Measurements from ENCODE around the gene APOL1. TPM values are rescaled to one million over a fixed set of nuclear protein-coding genes. Genes with fewer than 3 reads are reported as not detected.

Gene APOL1
- total and polyA plus RNA-seq, 2 donors (not counting 1 experiment from before 2014, with no cell fraction given) = 40.0 to 80.3 TPM

DNA sequence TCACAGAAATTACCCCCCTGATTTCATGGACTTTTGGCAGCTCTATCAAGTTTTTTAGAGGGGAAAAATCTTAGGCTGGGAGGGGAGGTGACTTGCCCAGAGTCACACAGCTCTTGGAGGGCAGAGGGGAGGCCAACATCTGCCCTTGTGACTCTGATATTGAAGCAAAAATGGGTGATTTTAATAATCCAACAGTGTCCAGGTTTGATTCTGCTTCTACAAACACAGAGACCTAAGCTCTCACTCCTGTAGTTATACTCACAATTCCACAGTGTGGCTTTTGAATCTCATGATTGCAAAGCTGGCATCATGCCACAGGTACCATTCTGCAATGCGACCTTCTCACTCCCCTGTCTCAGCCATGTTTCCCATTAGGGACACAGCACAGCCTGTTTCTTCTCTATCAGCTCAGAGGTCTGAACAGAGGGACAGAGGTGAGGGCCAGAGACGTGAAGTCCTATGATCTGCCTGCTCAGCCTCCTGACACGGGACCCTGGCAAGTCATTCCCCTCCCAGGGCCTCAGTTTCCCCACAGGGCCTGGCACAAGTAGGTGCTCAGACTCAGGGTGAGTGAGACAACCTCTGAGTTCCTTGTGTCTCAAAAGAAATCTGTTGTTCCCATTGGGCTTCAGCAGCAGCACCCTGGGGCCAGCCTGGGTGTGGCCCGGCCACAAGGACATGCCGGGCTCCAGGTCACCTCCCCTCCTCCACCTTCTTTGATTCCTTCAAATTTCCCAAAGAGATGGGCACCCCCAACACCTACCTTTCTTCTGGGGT is 14.4 kb upstream of the APOL1 start:
- peak overlapping the region; percentile 81 to 94 (median 88) for H3K4me3 ChIP-seq (replicated peaks in 1 of 4; ENCODE audit: control extremely low read depth in 1 of 4, insufficient read depth in 1 of 4, low read depth in 3 of 4, low read length in 4 of 4)
- H3K9ac ChIP-seq (ENCODE audit: insufficient read depth, low read length) = peak overlapping the region; percentile 58
- H2AFZ ChIP-seq (ENCODE audit: low read length) = peak overlapping the region; percentile 76
- H3K4me1 ChIP-seq (ENCODE audit: control insufficient read depth, extremely low read depth, insufficient read depth, low read length) = peaks cover 10% of the 10 kb centered on the region
- no peak for TF ChIP-seq EZH2 (IDR thresholded peaks at IDR 0.05; ENCODE audit: low read length, missing control alignments)
- TF ChIP-seq, protein P1, sequence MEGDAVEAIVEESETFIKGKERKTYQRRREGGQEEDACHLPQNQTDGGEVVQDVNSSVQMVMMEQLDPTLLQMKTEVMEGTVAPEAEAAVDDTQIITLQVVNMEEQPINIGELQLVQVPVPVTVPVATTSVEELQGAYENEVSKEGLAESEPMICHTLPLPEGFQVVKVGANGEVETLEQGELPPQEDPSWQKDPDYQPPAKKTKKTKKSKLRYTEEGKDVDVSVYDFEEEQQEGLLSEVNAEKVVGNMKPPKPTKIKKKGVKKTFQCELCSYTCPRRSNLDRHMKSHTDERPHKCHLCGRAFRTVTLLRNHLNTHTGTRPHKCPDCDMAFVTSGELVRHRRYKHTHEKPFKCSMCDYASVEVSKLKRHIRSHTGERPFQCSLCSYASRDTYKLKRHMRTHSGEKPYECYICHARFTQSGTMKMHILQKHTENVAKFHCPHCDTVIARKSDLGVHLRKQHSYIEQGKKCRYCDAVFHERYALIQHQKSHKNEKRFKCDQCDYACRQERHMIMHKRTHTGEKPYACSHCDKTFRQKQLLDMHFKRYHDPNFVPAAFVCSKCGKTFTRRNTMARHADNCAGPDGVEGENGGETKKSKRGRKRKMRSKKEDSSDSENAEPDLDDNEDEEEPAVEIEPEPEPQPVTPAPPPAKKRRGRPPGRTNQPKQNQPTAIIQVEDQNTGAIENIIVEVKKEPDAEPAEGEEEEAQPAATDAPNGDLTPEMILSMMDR (conservative IDR thresholded peaks at IDR 0.05 in 1 of 2, IDR thresholded peaks at IDR 0.05 in 1 of 2; ENCODE audit: low read depth in 1 of 2, low read length in 2 of 2) = no peak
- peaks cover 1% of the 10 kb centered on the region for H3K36me3 ChIP-seq (ENCODE audit: control insufficient read depth, insufficient read depth, low read length)
- peak in 1 of 2 donors; percentile 30 for DNase-seq (ENCODE audit: low read depth in 2 of 2)
- H3K9me3 ChIP-seq (ENCODE audit: control insufficient read depth, insufficient read depth, low read depth, low read length) = no peaks in the 10 kb centered on the region
- H4K20me1 ChIP-seq (ENCODE audit: control insufficient read depth, extremely low read depth, insufficient read depth, low read length) = no peaks in the 10 kb centered on the region
- H3K27ac ChIP-seq (ENCODE audit: insufficient read depth, low read length) = peak overlapping the region; percentile 84
- H3K27me3 ChIP-seq (ENCODE audit: control insufficient read depth, insufficient read depth, low read length) = no peaks in the 10 kb centered on the region
- H3K79me2 ChIP-seq (ENCODE audit: control insufficient read depth, insufficient read depth, low read length) = peaks cover 35% of the 10 kb centered on the region
- peak overlapping the region; percentile 92 for H3K4me2 ChIP-seq (ENCODE audit: extremely low read depth, insufficient read depth, low read length)

DNA sequence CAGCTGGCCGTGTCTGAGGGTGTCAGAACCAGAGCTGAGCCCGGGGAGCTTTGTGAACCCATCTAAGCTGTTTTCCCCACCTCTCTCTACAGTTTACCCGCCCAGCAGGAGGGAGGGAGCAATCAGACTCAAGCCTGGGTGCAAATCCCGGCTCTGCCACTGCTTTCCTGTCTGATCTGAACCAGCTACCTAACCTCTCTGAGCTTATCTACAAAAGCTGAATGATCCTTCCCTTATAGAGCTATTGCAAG is 13.9 kb upstream of the APOL1 start:
- no peak for TF ChIP-seq EZH2 (IDR thresholded peaks at IDR 0.05; ENCODE audit: low read length, missing control alignments)
- TF ChIP-seq, protein P1 (conservative IDR thresholded peaks at IDR 0.05 in 1 of 2, IDR thresholded peaks at IDR 0.05 in 1 of 2; ENCODE audit: low read depth in 1 of 2, low read length in 2 of 2) = no peak
- no peaks in the 10 kb centered on the region for H3K27me3 ChIP-seq (ENCODE audit: control insufficient read depth, insufficient read depth, low read length)
- peaks cover 35% of the 10 kb centered on the region for H3K79me2 ChIP-seq (ENCODE audit: control insufficient read depth, insufficient read depth, low read length)
- H3K9me3 ChIP-seq (ENCODE audit: control insufficient read depth, insufficient read depth, low read depth, low read length) = no peaks in the 10 kb centered on the region
- no peak for DNase-seq (ENCODE audit: low read depth in 2 of 2)
- peak overlapping the region; percentile 92 for H3K4me2 ChIP-seq (ENCODE audit: extremely low read depth, insufficient read depth, low read length)
- H3K27ac ChIP-seq (ENCODE audit: insufficient read depth, low read length) = peak overlapping the region; percentile 84
- peak overlapping the region; percentile 76 for H2AFZ ChIP-seq (ENCODE audit: low read length)
- peaks cover 10% of the 10 kb centered on the region for H3K4me1 ChIP-seq (ENCODE audit: control insufficient read depth, extremely low read depth, insufficient read depth, low read length)
- H3K9ac ChIP-seq (ENCODE audit: insufficient read depth, low read length) = peak overlapping the region; percentile 58
- peaks cover 1% of the 10 kb centered on the region for H3K36me3 ChIP-seq (ENCODE audit: control insufficient read depth, insufficient read depth, low read length)
- H3K4me3 ChIP-seq (replicated peaks in 1 of 4; ENCODE audit: control extremely low read depth in 1 of 4, insufficient read depth in 1 of 4, low read depth in 3 of 4, low read length in 4 of 4) = peak overlapping the region; percentile 81 to 94 (median 88)
- H4K20me1 ChIP-seq (ENCODE audit: control insufficient read depth, extremely low read depth, insufficient read depth, low read length) = no peaks in the 10 kb centered on the region

DNA sequence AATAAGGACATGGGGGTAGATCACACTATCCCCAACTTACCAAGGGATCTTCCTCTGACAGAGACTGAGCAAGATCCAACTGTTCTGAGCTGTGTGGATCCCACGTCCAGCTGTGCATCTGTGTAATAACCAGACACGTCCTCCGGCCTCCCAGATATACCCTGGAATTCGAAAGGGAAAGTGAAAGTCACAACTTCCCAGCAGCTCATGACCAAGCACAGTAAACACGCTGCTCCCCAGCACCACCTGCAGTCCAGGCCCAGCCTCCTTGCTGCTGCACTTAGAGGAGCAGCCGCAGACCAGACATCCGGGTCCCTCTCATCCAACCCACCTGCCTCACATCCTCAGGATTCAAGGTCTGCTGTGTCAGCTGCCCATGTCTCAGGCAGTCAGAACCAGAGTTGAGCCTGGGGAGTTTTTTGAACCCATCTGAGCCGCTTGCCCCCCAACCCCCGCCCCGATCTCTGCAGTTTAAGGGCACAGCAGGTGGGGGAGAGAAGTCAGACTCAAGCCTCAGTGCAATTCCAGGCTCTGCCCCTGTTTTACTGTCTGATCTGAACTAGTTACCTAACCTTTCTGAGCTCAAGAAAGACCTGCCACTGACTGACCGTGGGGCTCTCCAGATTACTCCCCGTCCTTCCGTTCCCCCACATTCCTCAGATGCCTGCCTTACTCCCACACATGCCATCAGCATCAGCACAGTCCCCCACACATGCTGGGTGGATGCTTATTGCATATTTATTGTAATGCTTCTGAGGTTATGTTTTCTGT is 13.3 kb upstream of the APOL1 start, which contains the start of gene APOL2:
Gene APOL2, minus strand, starts transcription at position 127 of the 771 bp plus-strand sequence. CDS start 6,365 bp downstream, outside the sequence.
- Histone ChIP-seq H3K9ac (ENCODE audit: insufficient read depth, low read length) (peak within 1 kb of the TSS; percentile 58), H4K20me1 (ENCODE audit: control insufficient read depth, extremely low read depth, insufficient read depth, low read length) (no peaks in the 10 kb centered on the region), H3K27ac (ENCODE audit: insufficient read depth, low read length) (peak within 1 kb of the TSS; percentile 84), H3K27me3 (ENCODE audit: control insufficient read depth, insufficient read depth, low read length) (no peaks in the 10 kb centered on the region), H3K4me1 (ENCODE audit: control insufficient read depth, extremely low read depth, insufficient read depth, low read length) (peaks cover 10% of the 10 kb centered on the region), H3K79me2 (ENCODE audit: control insufficient read depth, insufficient read depth, low read length) (peaks cover 35% of the 10 kb centered on the region), H3K4me3 (replicated peaks in 1 of 4; ENCODE audit: control extremely low read depth in 1 of 4, insufficient read depth in 1 of 4, low read depth in 3 of 4, low read length in 4 of 4) (peak within 1 kb of the TSS; percentile 81 to 94 (median 88)), H3K9me3 (ENCODE audit: control insufficient read depth, insufficient read depth, low read depth, low read length) (no peaks in the 10 kb centered on the region), H3K4me2 (ENCODE audit: extremely low read depth, insufficient read depth, low read length) (peak within 1 kb of the TSS; percentile 92), H3K36me3 (ENCODE audit: control insufficient read depth, insufficient read depth, low read length) (peaks cover 1% of the 10 kb centered on the region), H2AFZ (ENCODE audit: low read length) (peak within 1 kb of the TSS; percentile 76)
- DNase-seq (ENCODE audit: low read depth in 2 of 2) = peak; percentile 92 to 95
- TF ChIP-seq, protein P1 (conservative IDR thresholded peaks at IDR 0.05 in 1 of 2, IDR thresholded peaks at IDR 0.05 in 1 of 2; ENCODE audit: low read depth in 1 of 2, low read length in 2 of 2) = peak; percentile 69 to 80
- no peak for TF ChIP-seq EZH2 (IDR thresholded peaks at IDR 0.05; ENCODE audit: low read length, missing control alignments)
